HG03575 (cell line): Measurements from ENCODE around the gene QPCT.
A peak's percentile ranks its signal among the peaks of the same experiment; 100 is the strongest.
"Not testable (repeated sequence)": the region's sequence is repeated elsewhere in the genome, so short reads cannot be mapped to it uniquely, and the experiment has no call there.

Experiments used
- ATAC-seq: cut with Tn5 transposase; IDR thresholded peaks from one replicate; pipeline ENCODE4 v1.9.1; 2021; ENCODE audit not compliant: unreplicated experiment, insufficient number of reproducible peaks, low FRiP score; ENCODE audit errors: extremely low read depth

The QPCT gene

DNA sequence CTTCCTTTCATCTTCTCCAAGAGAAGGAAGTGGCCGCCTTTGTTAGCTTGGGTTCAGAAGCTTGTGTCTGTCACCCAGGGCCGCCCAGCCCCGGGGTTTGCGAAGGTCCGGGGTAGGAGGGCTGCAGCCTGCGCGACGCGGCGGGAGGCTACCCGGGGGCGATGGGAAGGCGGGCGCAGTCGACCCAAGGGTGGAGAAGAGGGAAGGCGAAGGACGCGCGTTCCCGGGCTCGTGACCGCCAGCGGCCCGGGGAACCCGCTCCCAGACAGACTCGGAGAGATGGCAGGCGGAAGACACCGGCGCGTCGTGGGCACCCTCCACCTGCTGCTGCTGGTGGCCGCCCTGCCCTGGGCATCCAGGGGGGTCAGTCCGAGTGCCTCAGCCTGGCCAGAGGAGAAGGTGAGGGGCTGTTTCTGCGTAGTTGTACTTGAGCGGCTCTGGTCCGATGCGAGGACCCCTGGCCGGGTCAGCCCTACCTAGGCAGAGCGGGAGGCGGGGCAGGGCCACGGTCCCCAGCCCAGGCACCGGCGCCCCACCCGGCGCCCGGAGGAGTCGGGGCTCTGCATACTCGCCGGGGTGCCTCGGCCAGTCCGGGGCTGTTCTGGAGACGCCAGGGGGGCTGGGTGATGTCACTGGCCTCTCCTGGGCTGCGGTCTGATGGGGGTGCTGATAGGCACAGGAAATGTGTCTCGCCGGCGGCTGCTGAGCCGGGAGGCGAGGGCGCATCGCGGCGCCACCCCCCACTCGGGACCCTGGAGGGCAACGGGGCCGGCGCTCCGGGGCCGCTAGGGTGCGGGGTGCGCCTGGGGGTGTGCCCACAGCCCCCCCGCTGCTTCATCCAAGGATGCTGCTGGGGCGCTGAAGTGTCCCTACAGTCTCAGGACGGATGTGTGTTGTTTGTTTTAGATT lies at the start of gene QPCT:
Gene QPCT, plus strand, starts transcription at position 178 of the 909 bp plus-strand sequence. Its CDS starts 102 bp downstream, at position 280.
- ATAC-seq = no peak

DNA sequence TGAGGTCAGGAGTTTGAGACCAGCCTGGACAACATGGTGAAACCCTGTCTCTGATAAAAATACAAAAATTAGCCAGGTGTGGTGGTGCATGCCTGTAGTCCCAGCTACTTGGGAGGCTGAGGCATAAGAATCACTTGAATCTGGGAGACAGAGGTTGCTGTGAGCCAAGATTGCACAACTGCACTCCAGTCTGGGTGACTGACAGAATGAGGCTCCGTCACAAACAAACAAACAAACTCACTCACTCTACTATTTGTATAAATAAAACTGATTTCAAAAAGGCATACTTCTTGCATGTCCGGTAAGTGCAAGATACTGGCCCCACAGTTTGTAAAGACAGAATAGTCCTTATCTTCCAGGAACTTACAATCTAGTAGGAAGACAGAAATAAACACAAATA lies 49.6 kb upstream of the QPCT start:
- ATAC-seq = not testable (repeated sequence)

DNA sequence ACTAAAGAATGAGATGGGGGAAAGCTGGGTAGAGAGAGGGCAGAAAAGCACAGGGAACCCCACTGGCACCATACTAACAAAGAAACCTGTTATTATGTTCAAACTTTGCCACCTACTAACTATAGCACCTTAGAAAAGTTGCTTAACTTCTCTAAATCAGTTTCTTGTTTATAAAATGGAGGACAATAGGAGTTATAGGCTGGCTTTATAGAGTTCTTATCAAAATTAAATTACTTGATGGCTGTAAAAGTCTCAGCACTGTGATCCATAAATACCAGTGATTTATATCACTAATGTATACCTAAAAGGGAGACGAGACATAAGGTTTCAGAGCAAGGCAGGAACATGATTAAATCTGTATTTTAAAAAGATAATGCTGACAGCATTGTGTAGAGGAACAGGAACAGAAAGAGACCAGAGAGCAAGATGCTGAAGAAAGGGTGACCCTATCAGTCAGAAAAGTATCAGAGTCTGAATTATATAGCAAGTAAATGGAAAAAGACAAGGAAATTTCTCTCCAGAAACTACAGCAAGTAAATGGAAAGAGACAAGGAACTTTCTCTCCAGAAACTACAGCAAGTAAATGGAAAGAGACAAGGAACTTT lies 48.9 kb upstream of the QPCT start:
- no peak for ATAC-seq

DNA sequence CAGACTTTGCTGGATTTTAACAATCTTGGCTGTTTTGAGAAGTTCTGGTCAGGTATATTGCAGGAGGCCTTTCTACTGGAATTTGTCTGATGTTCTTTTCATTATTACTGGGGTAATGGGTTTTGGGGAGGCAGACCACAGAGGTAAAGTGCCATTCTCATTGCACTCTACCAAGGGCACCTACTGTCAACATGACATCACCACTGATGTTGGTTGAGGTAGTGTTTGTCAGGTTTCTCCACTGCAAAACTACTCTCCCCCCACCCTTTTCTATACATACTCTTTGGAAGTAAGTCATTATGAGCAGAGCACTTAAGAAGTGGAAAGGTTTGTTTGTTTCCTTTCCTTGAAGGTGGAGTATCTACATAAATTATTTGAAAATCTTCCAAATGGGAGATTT lies 46.8 kb upstream of the QPCT start:
- ATAC-seq = no peak

DNA sequence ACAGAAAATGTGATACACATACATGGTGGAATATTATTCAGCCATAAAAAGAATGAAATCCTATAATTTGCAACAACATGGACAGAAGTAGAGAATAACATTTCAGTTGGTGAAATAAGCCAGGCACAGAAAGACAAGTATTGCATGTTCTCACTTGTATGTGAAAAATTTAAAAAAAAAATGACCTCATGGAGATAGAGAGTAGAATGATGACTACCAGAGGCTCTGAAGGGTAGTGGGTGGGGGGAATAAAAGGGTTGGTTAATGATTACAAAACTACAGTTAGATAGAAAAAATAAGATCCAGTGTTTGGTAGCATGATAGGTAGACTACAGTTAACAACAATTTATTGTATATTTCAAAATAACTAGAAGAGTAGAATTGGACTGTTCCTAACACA lies 44.3 kb upstream of the QPCT start:
- no peak for ATAC-seq

DNA sequence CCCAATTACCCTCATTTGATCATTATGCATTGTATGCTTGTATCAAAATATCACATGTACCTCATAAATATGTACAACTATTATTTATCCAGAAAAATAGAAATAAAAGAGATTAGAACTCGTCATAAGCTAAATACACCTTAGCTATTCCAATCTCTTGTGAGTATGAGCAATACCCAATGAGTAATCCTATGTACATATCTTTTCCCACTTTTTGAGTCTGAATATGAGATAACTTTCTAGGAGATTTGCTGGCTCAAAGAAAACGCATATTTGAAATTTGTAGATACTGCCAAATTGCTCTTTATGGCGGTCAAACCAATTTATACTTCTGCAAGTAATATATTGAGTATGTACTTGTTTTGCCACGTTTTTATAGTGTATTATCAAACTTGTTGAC lies 43.9 kb upstream of the QPCT start:
- no peak for ATAC-seq

DNA sequence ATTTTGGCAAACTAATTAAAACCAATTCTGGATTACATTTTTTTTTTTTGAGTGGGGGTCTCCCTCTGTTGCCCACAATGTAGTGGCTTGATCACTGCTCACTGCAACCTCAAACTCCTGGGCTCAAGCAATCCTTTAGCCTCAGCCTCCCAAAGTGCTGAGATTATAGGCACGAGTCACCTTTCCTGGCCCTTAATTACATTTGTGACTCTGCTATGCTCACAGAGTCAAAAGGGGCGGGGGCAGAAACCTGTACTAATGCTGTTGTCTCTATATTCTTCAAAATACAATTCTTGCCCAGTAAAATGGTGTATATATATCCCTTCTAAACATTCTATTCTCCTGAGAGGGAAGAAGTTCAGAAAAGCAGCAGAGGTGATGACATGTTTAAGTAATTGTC lies 43.0 kb upstream of the QPCT start:
- no peak for ATAC-seq

DNA sequence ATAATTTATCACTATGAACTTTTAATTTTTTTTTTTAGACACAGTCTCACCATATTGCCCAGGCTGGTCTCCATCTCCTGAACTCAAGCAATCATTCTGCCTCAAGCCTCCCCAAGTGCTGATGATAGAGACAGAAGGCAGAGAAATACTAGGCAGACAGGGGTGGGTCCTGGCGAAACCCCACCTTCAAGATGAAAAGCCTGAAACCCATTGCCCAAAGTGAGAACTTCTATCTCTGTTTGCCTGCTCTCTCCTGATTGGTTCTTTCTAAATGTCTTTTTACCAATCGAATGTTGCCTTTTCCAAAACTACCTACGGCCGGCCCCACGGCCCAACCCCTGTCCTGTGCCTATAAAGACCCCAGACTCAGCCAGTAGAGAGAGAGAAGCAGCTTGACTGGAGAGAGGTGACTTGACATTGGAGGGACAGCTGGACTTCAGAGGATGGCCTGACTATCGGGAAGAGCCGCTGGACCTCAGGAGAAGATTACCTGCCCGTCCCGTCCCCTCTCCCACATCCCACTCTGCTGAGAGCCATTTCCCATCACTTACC lies 41.7 kb upstream of the QPCT start:
- no peak for ATAC-seq

DNA sequence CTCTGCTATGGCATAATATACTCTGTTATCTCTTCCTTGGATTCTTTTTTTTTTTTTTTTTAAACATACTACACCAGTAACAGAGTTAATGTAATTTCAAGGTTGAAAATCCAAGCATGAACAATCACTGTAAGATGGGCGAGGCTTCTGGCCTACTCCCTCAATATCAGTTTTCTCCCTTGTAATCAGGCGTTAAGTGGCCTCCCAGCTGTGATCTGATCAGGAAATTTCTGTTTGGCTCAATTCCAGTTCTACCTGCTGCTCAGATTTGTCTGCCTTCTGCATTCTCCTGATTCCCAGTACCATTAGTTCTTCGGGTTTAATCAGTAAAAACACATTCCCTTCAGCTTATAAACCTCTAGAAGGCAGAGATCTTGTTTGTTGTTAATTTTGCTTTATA lies 38.4 kb upstream of the QPCT start:
- ATAC-seq = no peak

DNA sequence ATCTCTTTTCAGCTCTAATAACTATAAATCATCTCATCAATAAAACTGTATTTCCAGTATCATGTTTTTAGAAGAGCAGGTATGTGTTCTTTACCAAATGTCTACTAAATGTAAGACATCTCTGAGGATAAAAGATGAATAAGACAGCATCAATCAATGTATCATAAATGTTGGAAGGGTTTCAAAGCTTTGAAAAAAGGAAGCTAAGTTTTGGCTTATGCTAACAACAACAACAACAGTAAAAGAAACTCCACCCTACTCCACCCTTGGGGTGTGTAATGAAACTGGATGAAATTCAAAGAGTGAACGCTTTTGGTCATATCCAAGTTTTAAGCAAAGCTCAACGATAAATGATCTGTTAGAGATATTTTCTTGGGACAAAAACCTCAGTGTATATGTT lies 36.9 kb upstream of the QPCT start:
- ATAC-seq = no peak

DNA sequence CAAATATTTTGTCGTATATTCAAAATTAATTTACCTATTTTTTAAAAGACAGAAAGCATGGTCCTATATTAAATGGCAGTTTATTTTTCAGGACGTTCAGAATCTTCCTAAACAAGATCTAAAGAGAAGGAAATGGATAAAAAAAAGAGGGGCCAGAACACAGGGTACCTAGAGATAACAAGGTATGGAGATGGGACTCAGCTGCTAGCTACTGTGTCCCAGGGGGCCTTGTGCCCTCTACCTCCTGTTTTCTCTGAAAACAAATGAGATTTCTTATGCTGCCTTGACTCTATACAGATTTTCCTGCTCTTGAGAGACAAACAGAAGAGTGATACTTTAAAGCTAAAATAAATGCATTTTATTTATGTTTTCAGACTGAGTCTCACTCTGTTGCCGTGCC lies 29.1 kb upstream of the QPCT start:
- ATAC-seq = no peak

DNA sequence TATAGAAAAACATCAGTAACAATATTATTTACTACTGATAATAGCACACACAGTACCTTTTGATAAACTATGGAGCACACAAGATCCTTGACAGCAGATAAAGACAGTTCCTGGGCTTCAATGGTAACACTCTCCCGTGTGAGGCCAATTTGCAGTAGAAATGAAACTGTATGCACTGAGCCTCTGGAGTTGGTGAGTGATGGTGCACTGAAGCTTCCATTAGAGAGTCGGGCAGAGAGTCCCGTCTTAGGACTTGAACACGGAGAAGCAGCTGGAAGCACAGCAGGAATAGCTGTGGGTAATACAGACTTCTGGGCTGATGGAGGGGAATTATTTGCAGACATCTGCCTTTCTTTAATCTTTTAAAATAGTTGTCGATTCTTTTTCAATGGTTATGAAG lies 28.2 kb upstream of the QPCT start:
- ATAC-seq = no peak

DNA sequence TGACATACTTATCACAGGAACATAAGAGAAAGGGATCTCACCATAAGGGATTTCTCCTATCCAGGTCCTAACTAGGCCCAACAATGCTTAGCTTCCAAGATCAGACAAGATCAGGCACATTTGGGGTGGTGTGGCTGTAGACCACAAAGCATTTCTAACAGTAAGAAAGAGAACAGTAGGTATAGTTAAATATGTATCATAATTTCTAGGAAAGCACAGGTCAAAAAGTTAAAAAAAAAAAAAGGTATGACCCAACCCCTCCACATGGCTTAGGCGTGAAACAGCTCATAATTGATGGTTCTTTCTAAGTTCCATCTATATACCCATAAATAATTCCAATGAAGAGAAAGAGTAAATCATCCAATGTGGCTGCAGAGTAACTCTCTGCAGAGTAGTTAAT lies 26.7 kb upstream of the QPCT start:
- ATAC-seq = no peak

DNA sequence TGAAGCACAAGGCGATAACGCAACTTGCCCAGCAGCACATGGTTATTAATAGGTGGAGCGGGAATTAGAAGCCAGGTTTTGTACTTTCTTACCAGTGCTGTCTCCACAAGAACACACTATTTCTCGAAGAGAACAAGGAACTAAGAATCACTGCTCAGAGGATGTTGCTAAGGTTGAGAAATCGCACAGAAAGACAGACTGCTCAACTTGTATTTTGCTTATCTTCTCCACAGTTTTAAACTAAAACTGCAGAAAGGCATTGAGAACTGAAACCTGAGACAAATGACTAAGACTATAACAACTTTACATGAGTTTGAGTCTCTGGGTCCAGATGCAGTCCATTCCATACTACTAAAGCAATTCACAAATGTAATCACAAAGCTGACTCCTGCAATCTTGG lies 26.0 kb upstream of the QPCT start:
- peak; percentile 57 for ATAC-seq

DNA sequence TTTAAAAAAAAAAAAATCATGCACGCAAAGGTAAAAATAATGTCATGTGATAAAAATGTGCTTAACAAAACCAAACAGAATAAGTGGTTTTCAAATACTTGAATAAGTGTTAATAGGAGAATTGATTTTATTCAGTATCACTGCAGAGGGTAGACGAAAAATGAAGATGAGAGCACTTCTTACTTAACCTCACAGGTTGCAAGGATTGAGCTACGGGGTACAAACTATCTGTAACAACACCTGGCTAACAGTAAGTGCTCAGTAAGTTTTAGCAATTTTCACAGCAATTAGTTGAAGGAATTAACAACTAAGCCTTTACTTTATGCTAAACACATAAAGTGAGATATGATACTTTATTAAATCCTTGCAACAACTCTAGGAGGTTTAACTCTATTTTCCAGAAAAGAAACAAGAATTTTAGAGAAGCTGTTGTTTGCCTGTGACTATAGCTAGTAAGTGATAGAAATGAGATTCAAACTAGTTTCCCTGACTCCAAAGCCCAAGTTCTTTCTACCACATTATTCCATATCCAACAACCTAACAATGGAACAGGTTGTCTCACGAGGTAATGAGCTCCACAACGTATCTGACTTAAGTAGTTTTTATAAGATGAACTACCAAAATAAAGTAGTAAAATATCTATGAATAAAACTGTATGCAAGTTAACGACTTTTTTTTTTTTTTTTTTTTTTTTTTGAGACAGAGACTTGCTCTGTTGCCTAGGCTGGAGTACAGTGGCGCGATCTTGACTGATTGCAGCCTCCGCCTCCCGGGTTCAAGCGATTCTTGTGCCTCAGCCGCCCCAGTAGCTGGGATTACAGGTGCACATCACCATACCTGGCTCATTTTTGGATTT lies 24.4 kb upstream of the QPCT start:
- no peak for ATAC-seq

DNA sequence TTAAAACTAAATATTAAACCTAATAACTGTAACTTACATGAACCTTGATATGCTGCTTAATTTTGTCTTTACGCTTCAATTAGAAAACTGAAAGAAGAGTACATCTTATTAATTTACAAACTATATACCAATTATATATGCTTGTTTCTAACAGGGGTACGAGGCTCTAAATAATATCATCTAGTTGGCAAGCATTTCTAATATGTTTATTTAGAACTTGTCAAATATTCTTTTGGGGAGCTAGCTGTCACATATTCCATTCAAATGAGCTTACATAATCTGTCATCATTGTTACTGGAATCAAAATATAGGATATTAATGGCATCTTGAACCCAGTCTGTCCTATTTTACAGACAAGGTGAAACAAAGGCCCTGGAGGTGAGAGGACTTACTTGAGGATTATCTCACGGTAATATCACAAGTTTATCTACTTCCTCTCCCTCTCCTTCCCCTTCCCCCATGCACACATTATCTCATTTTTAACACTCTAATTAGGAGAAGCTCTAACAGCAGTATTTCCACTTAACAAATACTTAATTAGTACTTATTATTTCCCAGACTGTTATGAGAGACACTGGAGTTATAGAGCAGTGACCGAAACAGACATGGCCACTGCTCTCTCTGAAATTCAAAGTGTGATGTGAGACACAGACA lies 23.3 kb upstream of the QPCT start:
- ATAC-seq = no peak

DNA sequence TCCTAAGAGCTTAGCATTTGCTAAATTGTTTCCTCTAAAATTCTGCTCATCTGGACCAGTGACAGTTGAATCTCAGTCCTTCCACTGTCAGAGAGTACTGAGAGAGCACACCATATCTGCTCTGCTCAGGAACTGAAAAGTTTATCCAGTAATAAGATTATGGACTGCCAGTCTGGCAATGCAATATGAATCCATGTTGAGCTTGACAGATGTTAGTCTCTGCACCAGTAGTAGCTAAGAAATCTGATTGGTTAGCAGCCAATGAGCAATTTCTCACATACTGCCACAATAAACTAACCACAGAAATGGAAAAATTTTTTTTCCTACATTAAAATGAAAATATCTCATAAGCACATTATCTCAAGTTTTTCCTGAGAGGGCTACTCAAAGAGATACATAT lies 22.1 kb upstream of the QPCT start:
- ATAC-seq = no peak

DNA sequence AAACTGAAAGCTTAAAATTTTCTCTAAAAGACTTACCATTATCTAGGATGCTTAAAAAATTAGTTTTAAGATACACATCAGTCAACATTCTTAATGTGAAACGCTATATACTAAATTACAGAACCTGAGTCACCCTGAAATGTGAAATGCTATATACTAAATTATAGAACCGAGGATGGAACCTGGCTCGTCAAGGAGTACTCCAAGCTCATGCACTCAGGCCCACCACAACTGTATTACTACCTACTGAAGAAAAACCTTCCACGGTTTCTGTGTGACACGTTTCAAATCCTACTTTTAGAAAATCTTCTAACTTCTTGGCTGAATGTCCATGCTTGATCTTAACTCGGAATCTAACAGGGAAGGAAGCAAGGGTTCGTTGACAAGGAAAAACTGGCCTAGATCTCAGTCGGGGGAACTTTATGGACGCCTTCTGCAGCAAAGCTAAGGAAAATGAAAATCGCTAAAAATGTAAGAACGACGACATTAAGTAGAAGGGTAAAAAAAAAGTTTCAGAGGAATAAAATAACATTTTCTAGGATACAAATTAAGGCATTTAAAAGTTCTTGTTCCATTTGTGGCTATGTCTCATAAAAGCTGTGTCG lies 21.2 kb upstream of the QPCT start:
- no peak for ATAC-seq
